Heart left ventricle (tissue), 13 donors: Measurements from ENCODE around the gene TMEM79.

Source experiments
- POLR2A ChIP-seq, 2 donors: fragments of 450-650 bp; IDR thresholded peaks; one replicate each; pipeline ENCODE4 v1.6.1; 2017; ENCODE audit warnings: antibody characterized with exemption in 2 of 2, mild to moderate bottlenecking in 2 of 2, moderate library complexity in 2 of 2
- TF ChIP-seq, protein P1 (sequence below), 12 donors: fragments of 200-600 bp; sonication (generic) in 4 of 12; IDR thresholded peaks; one replicate each; pipeline versions ENCODE4 v1.5.0 to v1.8.0; 2018 to 2022; ENCODE audit warnings: antibody characterized with exemption in 12 of 12, mild to moderate bottlenecking in 5 of 12
- donor health status: ischemic (EF 13 %, LVEDD 7.1; RV severe dilation, severe dysfunction).
- donor health status: DM: no; HTN: yes; CAD: no.
- donor health status: DM: no; HTN: no; CAD: no.
- donor health status: ischemic (EF 25% LVEDD 6.9; RV normal size, moderate dysfunction).
- donor health status: ischemic (EF 25% LVEDD 5.7; RV mildly dilated, moderate dysfunction).
- donor health status: ischemic (EF 35%, LVEDD 5.7; RV mildly dilated, moderate dysfunction).
- donor health status: nonischemic (EF 11% LVEDD 7.7; RV severe dilation, severe dysfunction).
- donor health status: DM: yes; HTN: yes; CAD: no.
- donor health status: PGD.
- donor health status: ischemic (EF 29% LVEDD 5.4; RV normal size, mild dysfunction).
- donor health status: nonischemic (EF 23%, LVEDD 6.1; RV moderate dilation, normal function).

DNA sequence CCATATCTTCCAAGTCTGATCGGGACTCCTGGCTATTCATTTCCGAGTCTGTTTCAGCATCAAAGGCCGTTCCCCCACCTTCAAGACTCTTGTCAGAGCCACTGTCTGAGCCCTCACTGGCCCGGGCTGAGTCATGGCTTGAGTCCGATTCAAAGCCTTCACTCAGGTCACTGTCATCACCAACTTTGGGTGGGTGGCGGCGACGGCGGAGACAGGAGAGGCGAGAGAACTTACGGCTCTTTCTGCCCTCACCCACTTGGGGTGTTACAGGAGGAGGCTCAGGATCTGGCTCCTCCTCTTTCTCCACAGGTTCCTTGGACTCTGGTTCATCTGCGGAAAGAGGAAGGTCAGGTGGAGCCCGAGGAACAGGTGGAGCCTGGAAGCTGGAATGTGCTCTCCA lies 18.1 kb upstream of the TMEM79 start:
- TF ChIP-seq, protein P1, sequence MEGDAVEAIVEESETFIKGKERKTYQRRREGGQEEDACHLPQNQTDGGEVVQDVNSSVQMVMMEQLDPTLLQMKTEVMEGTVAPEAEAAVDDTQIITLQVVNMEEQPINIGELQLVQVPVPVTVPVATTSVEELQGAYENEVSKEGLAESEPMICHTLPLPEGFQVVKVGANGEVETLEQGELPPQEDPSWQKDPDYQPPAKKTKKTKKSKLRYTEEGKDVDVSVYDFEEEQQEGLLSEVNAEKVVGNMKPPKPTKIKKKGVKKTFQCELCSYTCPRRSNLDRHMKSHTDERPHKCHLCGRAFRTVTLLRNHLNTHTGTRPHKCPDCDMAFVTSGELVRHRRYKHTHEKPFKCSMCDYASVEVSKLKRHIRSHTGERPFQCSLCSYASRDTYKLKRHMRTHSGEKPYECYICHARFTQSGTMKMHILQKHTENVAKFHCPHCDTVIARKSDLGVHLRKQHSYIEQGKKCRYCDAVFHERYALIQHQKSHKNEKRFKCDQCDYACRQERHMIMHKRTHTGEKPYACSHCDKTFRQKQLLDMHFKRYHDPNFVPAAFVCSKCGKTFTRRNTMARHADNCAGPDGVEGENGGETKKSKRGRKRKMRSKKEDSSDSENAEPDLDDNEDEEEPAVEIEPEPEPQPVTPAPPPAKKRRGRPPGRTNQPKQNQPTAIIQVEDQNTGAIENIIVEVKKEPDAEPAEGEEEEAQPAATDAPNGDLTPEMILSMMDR (IDR thresholded peaks at IDR 0.05): no peak
- no peak for TF ChIP-seq POLR2A (IDR thresholded peaks at IDR 0.05)
